LoVo (cell line): ENCODE results near the gene UBE2E1.

Experiments
- DNase-seq: peaks from one replicate; pipeline ENCODE4 v3.0.0-alpha.2; 2016; ENCODE audit warnings: low spot score

The UBE2E1 gene

DNA sequence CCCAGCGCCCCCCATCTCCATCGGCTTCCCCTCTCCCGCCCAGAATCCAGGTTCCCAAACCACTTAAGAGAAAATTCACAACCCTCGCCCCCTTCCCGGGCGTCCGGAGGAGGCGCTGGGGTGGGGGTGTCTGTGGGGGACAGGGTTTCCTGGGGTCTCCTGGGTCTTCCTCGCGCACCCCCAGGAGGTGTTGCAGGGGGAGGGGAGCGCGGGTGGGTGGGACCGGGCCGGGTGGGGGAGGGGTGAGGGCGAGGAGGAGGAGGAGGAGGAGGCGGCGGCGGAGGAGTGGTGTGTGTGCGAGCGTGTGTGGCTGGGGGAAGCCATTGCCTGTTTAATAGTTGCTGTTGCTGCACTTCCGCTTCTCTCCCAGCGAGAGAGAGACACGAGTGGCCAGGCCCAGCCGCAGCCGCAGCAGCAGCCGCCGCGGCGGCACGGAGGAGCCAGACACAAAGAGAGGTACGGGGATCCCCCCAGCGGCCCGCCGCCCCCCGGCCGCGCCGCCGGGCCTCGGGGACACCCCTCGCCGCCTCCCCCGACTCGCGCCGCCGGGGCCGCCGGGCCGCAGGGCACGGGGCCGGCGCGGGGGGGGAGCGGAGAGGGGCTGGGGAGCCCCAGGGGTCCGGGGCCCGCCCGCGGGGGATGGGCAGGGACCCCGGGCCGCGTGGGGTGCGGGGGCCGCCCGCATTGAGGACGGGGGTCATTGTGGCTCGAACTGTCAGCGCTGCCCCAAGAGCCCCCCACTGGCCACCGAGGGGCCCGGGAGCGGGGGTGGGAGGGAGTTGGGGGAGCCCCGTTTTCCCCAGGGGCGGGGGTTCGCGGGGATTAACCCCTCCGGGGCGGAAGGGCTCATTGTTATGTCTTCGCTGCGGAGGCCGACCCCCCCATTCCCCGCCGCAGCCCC is at the start of gene UBE2E1:
Gene UBE2E1, plus strand, starts transcription at position 323 of the 901 bp plus-strand sequence. CDS start 1,315 bp downstream, outside the sequence.
- peak; percentile 70 for DNase-seq

DNA sequence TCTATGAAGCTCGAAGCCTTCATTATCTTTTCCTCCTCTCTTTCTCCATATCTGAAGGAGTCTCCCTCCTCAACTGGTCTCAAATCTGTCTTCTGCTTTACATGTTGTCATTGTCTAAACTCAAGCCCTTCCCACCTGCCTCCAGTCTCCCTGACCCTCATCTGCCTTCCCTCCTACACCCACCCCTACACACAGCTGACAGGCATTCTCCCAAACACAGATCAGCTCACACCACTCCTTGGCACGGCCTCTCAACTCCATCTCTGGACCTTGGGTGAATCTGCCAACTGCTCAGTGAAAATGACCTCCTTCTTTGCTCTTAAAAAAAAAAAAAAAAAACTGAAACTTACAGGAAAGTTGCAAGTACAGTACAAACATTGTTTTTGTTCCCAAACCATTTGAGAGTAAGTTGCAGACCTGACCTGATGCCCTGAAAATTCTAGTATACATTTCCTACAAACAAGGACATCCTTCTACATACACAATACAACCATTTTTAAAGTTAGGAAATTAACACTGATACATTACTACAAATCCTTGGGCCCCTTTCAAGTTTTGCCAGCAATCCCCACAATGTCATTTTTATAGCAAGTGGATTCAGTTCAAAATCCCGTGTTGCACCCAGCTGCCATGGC is 49.4 kb upstream of the UBE2E1 start:
- DNase-seq, result no peak

DNA sequence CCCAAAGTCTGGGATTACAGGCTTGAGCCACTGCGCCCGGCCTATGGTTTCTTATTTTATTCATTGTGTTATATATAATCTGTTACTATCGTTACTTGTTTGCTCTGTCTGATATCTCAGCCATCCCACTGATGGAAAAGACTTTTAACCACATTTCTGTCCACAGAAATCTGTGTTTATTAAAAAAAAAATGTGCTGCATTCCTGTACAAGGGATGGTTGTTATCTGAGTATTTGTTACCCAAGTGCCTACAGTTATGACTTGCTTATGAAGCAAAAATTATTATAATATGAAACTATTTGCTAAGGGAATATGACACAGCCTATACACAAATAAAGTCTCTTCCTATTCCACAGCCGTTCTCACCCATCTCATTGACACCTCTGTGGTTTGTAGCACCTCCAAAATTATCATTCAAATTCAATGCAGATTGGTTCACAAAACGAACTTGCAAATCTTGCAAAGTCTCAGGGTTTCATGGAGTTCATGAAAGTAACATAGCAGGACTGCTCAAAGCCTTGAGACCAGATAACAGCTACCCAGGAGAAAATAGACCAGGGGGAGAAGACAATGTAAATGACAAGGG is 47.4 kb upstream of the UBE2E1 start:
- no peak for DNase-seq

DNA sequence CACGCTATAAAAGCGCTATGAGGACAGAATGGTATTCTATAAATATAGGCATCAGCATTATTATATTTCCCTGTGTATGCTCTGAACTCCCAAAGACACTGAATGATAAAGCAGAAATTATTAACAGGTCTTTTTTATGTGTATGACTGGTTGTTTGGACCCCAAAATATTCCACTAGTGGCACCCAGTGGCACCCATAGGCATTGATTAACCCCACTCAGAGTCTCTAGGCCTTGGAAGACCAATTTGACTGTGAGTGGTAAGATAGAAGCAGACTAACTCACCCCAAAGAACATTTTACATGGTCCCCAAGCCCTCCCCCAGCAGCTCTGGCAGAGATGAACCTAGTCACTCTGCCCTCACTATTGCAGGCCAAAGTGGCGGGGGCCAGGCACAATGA is 45.4 kb upstream of the UBE2E1 start:
- DNase-seq, result no peak

DNA sequence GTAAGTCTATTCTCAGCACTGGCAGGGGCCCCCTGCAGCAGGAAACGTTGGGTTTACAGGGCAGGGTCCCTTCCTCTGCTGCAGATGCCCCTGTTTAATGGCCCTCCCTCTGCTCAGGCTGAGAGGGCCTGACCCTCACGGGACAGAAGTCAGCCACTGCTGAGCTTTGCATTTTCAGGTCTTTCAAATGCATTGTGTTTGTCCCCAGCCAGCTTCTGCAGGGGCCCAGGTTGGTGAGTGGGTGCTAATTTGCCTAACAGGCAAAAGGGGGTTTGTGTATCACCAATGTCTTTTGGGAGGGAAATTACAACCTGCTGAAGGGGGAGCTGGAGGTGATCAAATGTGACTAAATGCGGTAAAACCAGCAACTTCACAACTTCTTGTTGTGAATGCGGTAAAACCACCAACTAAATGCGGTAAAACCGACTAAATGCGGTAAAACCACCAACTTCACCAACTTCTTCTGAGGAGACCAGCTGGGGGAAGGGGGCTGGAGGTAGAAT is 44.8 kb upstream of the UBE2E1 start:
- no peak for DNase-seq

DNA sequence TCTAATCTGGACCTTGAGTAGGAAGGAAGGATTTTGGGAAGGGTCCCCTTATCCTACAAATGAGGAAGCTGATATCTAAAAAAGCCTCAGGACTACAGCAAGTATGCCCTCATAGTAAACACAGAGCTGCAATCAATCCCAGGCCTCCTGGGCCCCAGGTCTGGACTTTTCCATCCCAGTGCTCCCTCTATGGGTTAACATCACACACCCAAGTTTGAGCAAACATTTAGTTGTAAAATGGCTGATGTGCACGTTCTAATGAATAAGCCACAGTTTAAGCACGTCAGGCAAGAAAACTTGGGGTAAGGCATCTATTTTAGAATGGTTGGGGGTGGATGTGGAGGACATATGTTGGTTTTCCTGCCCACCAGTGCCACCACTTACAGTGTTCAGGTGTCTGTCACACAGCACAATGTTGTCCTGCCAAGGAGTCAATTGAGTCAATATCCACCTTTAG is 44.3 kb upstream of the UBE2E1 start:
- peak; percentile 38 for DNase-seq

DNA sequence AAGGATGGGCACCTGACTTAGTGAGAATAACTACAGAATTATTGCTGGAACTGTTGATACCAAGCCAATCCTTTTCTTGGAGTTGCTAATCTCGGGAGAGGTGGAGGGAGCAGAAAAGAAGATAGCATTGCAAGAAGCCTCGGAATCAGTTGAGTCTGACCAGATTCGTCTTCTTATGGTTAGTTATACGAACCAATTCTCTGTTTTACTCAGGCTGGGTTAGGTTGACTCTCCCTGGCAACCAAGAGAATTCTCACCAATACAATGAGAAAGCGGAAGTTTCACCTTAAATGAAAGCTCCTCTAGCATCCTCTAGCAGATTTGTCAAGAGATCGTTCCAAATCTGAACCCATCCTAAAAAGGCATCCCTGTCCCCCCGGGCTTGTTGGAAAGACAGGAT is 43.5 kb upstream of the UBE2E1 start:
- no peak for DNase-seq

DNA sequence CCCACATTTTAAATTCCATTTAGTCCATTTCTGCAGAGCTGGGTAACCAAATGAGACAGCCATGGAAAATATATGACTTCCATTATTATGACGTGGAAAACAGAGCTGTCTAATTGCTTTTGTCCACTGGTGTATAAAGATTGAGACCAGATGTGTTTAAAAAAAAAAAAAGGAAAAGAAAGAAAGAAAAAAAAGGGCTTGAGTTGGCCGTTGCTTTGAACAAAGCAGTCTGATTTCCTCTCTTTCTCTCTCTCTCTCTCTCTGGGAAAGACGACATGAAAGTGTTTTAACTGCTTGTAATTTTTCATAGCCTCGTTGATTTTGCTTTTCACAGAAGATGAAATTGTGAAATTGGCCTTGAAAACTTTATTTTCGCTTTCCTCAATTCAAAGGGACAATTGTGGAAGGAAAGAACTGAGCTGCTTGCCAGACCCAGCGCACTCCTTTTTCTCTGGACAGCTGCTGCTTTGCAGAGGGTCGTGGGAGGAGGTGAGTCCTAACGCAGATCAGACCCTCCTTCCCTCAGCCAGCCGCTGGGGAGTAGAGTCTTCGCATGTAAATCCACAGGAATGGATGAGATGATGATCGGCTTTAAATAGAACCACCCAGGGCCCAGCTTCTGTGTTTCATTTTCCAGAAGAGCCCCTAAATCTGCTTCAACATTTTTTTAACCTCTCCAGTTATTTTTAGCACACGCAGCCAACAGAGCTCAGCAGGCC is 42.8 kb upstream of the UBE2E1 start:
- DNase-seq, result no peak

DNA sequence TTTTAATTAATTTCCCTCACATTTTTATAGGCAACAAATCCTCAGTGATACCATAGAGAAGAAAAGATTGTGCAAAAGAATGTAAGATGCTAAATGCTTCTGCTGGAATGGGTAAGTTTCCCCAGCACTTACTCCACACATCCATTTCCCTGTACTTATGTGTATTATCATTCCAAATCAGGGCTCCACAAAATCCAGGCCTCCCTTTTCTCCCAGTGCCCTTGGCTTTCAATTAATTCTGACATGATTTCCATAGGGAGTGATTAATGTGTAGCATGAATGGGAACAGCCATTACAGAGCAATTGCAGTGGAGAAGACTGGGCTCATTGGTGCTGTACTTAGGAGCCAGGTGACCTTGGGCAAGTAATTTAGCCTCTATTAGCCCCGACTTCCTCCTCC is 41.3 kb upstream of the UBE2E1 start:
- DNase-seq, result no peak

DNA sequence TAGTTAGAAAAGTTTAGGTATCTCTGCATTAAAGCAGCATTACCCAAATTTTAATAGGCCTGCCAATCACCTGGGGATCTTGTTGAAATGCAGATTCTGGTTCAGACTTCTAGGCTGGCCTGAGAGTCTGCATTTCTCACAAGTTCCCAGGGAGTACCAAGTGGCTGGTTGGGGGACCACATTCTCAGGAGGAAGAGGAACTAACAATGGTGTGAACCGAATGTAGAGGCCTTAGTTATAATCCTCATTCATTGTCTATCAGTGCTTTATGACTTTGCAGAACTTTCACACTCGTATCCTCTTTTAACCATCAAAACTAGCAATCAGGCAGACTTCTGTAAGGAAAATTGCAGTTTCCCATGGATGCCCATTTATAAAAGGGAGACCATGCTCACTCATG is 38.2 kb upstream of the UBE2E1 start:
- no peak for DNase-seq

DNA sequence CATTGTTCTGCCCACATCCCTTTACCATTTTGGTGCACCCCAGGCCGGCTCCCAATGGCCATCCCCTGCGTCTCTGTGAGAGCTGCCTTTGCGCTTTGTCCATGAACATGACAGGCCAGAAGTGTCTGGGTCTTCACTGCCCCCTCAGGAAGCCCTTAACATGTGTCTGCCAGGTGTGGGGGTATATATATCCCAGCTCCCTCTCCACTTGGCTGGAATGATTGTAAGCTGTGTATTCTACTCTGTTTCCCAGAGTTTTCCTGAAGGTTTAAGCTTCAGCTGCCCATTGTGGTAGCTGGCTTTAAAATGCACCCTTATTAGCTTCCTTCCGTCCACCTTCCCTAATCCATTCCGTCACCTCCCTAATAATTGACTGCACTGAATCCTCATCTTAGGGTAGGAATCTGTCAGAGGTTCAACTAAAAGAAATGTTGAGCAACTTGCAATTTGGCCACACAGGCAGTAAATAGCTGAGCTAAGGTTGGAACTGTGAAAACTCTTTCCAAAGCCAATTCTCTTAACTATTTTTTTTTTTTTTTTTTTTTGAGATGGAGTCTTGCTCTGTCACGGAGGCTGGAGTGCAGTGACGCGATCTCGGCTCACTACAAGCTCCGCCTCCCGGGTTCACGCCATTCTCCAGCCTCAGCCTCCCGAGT is 30.4 kb upstream of the UBE2E1 start:
- DNase-seq, result no peak

DNA sequence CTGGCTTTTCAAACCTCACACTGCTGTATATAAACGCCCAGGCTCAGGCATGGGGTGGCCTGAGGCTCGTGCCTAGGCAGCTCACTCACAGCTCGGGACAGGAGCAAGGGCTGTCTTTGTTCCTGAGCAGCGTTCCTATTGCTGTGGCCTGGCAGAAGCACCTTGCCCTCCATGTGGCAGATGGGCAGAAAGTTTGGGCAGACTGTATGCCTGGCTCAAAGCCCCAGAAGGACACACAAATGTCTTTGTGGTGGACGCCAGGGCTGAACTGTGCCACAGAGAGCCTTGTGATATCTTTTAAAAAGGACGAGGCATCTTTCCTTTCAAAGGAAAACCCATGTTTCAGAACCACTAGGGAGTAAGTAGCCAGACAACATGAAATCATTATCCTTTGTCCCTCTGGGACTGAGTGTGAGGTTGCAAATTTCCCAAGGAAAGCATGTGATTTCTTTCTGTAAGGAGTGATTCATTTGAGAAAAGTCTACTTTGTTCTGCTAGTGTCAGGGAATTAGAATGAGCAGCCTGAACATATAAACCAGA is 29.3 kb upstream of the UBE2E1 start:
- no peak for DNase-seq

DNA sequence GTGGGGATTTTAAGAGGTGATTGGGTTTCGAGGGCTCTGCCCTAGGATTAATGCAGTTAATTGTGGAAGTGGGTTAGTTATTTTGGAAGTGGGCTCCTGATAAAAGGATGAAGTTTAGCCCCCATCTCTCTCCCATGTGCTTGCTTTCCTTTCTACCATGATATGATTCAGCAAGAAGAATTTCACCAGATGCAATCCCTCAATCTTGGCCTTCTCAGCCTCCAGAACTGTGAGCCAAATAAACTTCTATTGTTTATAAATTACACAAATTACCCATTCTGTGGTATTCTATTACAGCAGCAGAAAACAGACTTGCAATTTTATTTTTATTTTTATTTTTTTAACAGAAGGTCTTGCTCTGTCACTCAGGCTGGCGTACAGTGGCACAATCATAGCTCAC is 27.3 kb upstream of the UBE2E1 start:
- DNase-seq, result no peak

DNA sequence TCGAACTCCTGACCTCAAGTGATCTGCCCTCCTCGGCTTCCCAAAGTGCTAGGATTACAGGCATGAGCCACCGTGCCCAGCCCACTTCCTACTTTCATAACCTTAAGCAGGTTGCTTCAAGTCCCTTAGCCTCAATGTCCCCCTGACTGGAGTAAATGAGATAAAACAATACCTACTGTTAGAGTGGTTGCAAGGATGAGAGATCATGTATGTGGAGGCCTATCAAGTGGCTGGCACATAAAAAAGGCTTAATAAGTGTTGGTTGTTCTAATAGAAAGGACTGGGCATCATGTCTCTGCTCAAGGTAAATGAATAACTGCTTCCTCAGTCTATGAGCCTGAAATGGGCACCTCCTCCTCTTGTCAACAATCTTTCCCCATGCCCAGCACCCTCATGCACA is 25.9 kb upstream of the UBE2E1 start:
- DNase-seq, result no peak

DNA sequence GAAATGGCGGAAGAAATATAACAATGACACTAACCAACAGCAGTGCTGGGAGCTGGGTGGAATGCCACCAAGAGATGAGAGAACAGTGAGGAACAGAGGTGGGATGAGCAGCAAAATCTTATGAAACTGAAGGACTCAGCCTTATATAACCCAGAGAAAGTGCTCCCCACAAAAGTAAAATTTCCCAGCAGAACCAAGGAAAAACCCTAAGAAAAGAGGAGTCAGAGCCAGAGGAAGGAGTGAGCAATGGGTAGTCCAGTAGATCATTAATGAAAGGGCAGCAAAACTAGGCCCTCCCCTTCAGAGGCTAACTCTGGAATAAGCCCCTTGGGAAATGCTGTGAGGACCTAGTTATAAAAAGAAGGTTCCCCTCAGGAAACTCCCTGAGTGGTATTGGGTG is 24.7 kb upstream of the UBE2E1 start:
- no peak for DNase-seq

DNA sequence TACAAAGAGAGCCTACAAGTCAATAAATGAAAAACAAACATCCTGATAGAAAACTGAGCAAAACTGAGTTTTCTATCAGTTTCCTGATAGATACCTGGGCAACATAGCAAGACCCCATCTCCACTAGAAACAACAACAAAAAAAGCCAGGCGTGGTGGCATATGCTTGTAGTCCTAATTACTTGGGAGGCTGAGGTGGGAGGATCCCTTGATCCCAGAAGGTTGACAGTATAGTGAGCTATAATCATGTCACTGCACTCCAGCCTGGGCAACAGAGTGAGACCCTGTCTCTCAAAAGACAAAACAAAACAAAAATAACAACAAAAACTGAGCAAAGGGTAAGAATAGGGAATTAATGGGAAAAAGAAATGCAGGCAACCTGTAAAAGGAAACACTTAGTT is 23.9 kb upstream of the UBE2E1 start:
- no peak for DNase-seq

DNA sequence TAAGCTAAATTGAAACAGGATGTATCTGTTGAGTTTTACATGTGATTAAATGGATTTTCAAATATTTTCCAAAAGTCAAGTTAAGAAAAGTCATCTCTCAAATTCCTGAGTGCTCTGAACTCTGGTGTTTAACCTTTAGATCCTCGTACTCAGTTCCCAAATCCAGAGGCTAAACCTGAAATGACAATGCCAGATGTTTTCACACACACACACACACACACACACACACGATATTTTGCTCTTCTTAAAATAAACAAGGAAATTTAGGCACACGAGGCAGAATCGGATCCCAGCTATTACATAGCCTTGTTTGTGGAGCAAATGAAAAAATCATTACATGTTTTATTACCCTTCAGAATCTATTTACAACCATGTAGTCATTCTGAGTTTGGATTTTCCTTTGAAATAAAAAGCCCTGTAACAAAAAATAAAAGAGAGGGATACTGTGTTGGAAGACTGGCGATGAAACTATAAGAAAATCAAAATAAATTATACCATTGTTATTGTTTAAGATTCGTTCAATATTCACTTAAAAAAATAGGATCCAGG is 20.6 kb upstream of the UBE2E1 start:
- DNase-seq, result no peak

DNA sequence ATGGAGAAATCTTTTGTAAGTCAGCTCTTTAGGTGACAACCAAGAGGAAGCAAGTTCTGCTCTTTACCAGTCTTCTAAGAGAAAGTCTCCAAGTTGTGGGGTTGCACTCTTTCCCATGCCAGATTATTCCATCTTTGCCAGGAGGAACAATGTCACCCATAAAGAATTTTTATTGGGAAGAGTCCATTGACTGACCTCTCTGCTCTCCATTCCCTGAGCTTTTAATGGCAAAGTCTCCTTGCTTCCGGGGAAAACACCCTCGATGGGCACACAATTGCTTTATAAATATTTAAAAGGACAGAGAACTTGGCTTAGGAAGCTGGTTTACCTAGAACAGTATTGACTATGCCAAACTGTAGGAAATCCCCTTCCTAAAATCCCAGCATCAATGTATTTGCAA is 19.9 kb upstream of the UBE2E1 start:
- no peak for DNase-seq

DNA sequence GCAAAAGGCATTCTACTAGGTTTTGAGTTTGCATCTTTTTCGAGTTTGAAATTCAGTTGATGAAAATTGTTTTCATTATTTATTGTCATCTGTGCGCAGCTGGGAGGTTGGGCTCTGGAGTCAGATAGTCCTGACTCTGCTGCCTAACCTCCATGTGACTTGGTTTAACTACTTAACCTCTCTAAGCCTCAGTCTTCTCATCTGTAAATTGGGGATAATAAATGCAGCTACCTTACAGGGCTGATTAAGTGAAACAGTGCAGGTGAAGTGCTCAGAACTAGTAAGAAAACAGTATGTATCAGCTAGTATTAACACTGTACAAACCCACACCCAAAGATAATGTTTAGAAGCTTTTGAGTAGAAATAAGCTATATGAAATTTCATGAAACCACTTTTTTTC is 14.1 kb upstream of the UBE2E1 start:
- DNase-seq, result no peak

DNA sequence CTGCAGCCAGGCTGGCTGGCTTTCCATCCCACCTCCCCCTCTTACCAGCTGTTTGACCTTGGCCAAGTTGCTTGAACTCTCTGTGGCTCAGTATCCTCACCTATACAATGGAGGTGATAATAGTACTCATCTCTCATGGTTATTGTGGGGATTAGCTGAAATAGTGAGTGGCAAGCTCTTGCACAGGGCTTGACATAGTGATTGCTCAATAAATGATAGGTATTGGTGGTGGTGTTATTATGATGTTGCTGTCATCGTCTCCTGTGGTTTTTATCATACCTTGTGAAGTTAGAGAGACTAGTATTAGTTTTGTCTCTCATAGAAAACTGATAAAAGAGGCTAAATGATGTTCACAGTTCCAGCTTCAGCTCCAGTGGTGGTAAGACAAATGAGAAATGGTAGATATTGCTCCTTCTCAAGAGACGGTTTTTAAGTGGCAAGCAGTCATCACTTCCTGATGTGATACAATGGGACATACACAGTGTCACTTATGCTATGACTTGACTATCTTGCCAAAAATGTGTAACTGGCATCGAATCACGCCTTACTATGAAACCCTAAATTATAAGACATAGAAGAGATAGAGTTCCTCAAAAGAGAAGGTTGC is 12.1 kb upstream of the UBE2E1 start:
- no peak for DNase-seq

DNA sequence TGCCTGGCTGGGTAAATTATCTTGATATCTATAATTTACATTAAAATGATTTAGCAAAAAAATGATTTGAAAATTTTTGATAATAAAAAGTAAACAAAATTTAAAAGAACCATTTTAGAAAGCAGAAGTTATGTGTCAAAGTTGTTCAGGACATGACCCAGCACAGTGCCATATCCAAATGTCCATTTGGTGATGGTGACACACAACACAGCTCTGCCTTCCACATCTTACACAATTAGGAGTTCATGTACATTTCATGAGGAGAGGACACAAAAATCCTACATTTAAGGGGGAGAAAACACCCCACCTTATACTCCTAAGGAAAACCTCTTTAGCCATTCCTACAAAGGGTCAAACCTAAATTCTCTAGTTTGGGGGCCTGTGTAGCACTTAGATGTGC is 10.7 kb upstream of the UBE2E1 start:
- no peak for DNase-seq
